Right kidney (tissue), 9 donors: ENCODE data around the gene OR1S2.
"Not testable (repeated sequence)": the region's sequence is repeated elsewhere in the genome, so short reads cannot be mapped to it uniquely, and the experiment has no call there.

Experiments used
- DNase-seq: peaks from one replicate; pipeline ENCODE4 v3.0.0-alpha.2; 2016
- long read RNA-seq, 8 donors: transcript quantifications; one replicate each; lab custom pipeline, GENCODE V29; 2026

The OR1S2 gene
- long read RNA-seq, donor 1 = 0 reads
- long read RNA-seq, donor 2 = 0 reads
- long read RNA-seq, donor 3 = 0 reads
- long read RNA-seq, donor 4 = 0 reads
- long read RNA-seq, donor 5 = 0 reads
- long read RNA-seq, donor 6 = 0 reads
- long read RNA-seq, donor 7 = 0 reads
- long read RNA-seq, donor 8 = 0 reads

GRCh38 chr11:58204042-58204441 is at the start of gene OR1S2:
OR1S2 (minus strand) TSS chr11:58204142; CDS start chr11:58204142, 0 bp downstream.
- DNase-seq = no peak

- DNase-seq = no peak
Observed at GRCh38 chr11:58243954-58244353, 40.0 kb upstream of the OR1S2 start.

GRCh38 chr11:58227956-58228615 is 24.1 kb upstream of the OR1S2 start:
- DNase-seq = no peak

GRCh38 chr11:58222721-58223120 is 18.8 kb upstream of the OR1S2 start:
- no peak for DNase-seq

- DNase-seq = no peak
Observed at GRCh38 chr11:58216476-58216875, 12.5 kb upstream of the OR1S2 start.

- DNase-seq = not testable (repeated sequence)
Observed at GRCh38 chr11:58212420-58212819, 8.5 kb upstream of the OR1S2 start, which contains the start of gene OR1S1. OR1S1 (plus strand) TSS chr11:58212720.

- DNase-seq = no peak
Observed at GRCh38 chr11:58199271-58199670, 4.7 kb downstream of the OR1S2 start.

- DNase-seq = no peak
Observed at GRCh38 chr11:58195939-58196338, 8.0 kb downstream of the OR1S2 start.

GRCh38 chr11:58193391-58193790 is 10.6 kb downstream of the OR1S2 start:
- no peak for DNase-seq

- DNase-seq = no peak
Observed at GRCh38 chr11:58192229-58192628, 11.7 kb downstream of the OR1S2 start.

- no peak for DNase-seq
Observed at GRCh38 chr11:58188770-58189169, 15.2 kb downstream of the OR1S2 start, which contains the start of gene OR9Q2. OR9Q2 (plus strand) TSS chr11:58189070; CDS start chr11:58190491, 1,421 bp downstream.

- DNase-seq = no peak
Observed at GRCh38 chr11:58186938-58187337, 17.0 kb downstream of the OR1S2 start.

GRCh38 chr11:58179648-58180047 is 24.3 kb downstream of the OR1S2 start:
- DNase-seq = no peak

GRCh38 chr11:58178444-58178843 is 25.5 kb downstream of the OR1S2 start:
- no peak for DNase-seq

- DNase-seq = no peak
Observed at GRCh38 chr11:58177409-58178054, 26.4 kb downstream of the OR1S2 start.

GRCh38 chr11:58165504-58166106 is 38.3 kb downstream of the OR1S2 start:
- DNase-seq = no peak

- no peak for DNase-seq
Observed at GRCh38 chr11:58164990-58165389, 39.0 kb downstream of the OR1S2 start.

GRCh38 chr11:58164389-58164788 is 39.6 kb downstream of the OR1S2 start:
- no peak for DNase-seq
